H1 (cell line): ENCODE measurements around the gene MAOA. TPM values are rescaled to one million over a fixed set of nuclear protein-coding genes. Genes with fewer than 3 reads are reported as not detected.

ENCODE experiments used
- CTCF ChIA-PET: fragments of 300-600 bp; sonication (Branson Sonifier 250); formaldehyde crosslinking; loops from one replicate; lab custom pipeline; 2021; ENCODE audit not compliant: partially characterized antibody; lab: Charles Lee
- POLR2A ChIA-PET: fragments of 300-600 bp; sonication (Branson Sonifier 250); formaldehyde crosslinking; loops from one replicate; lab custom pipeline; 2021; ENCODE audit warnings: inconsistent platforms; ENCODE audit not compliant: partially characterized antibody; lab: Charles Lee
- DNase-seq, 2 experiments: peaks; one replicate each; pipeline versions ENCODE4 v3.0.0 to v3.0.0-alpha.2; 2010 to 2022; ENCODE audit warnings: low spot score in 2 of 2, low read depth in 1 of 2, mixed read lengths in 1 of 2
- FAIRE-seq: peaks from 2 replicates; lab custom pipeline; 2011; peaks lifted over from hg19 to GRCh38; lab: Jason Lieb, UNC
- H2AFZ ChIP-seq: 2 replicates; pipeline ENCODE4 v1.8.1; 2012; ENCODE audit warnings: low read length, inconsistent platforms
- H2AK5ac ChIP-seq: 2 replicates; pipeline ENCODE4 v1.6.1; 2013; ENCODE audit warnings: low read depth, low read length
- H2BK120ac ChIP-seq: replicated peaks from 2 replicates; pipeline ENCODE3; 2013; ENCODE audit warnings: low read depth, low read length, inconsistent platforms
- H2BK12ac ChIP-seq: 2 replicates; pipeline ENCODE4 v1.6.1; 2013; ENCODE audit warnings: low read depth, low read length
- H2BK15ac ChIP-seq: 2 replicates; pipeline ENCODE4 v1.6.1; 2013; ENCODE audit warnings: low read length
- H2BK20ac ChIP-seq: 2 replicates; pipeline ENCODE4 v1.6.1; 2013; ENCODE audit warnings: low read length
- H2BK5ac ChIP-seq: 2 replicates; pipeline ENCODE4 v1.6.1; 2013; ENCODE audit warnings: low read depth, low read length
- H3K14ac ChIP-seq: 2 replicates; pipeline ENCODE4 v1.6.1; 2013; ENCODE audit warnings: inconsistent platforms; ENCODE audit not compliant: insufficient read length
- H3K18ac ChIP-seq: 2 replicates; pipeline ENCODE4 v1.6.1; 2013; ENCODE audit warnings: low read length; ENCODE audit errors: extremely low read depth
- H3K23ac ChIP-seq: 2 replicates; pipeline ENCODE4 v1.6.1; 2013; ENCODE audit warnings: inconsistent platforms; ENCODE audit not compliant: insufficient read length
- H3K23me2 ChIP-seq: 2 replicates; pipeline ENCODE4 v1.6.1; 2013; ENCODE audit warnings: low read depth, low read length
- H3K27ac ChIP-seq: 2 replicates; pipeline ENCODE4 v1.6.1; 2011; ENCODE audit warnings: low read depth, low read length, inconsistent platforms
- H3K27me3 ChIP-seq, 4 experiments: replicated peaks in 1 of 4; 1 replicate in 1 of 4; 2 replicates in 3 of 4; pipeline versions ENCODE4 v1.6.1 to v1.8.1; 2011 to 2013; ENCODE audit warnings: low read length in 3 of 4, mild to moderate bottlenecking in 3 of 4, inconsistent platforms in 2 of 4, mixed read lengths in 2 of 4, moderate library complexity in 1 of 4; ENCODE audit not compliant: control insufficient read depth in 3 of 4, insufficient read depth in 3 of 4; ENCODE audit errors: extremely low read depth in 1 of 4
- H3K36me3 ChIP-seq, 4 experiments: 2 replicates each; pipeline versions ENCODE4 v1.6.1 to v1.8.1; 2011 to 2013; ENCODE audit warnings: mild to moderate bottlenecking in 4 of 4, low read length in 3 of 4, moderate library complexity in 2 of 4, control low read depth in 1 of 4, inconsistent platforms in 1 of 4; ENCODE audit not compliant: insufficient read depth in 4 of 4, control insufficient read depth in 2 of 4
- H3K4ac ChIP-seq: replicated peaks from 2 replicates; pipeline ENCODE3; 2013; ENCODE audit warnings: low read length, low read depth, mixed read lengths, inconsistent platforms; ENCODE audit not compliant: insufficient read length
- H3K4me1 ChIP-seq, 4 experiments: replicated peaks in 1 of 4; 1 replicate in 1 of 4; 2 replicates in 3 of 4; pipeline versions ENCODE4 v1.6.1 to v1.8.1; 2011 to 2013; ENCODE audit warnings: low read length in 3 of 4, inconsistent platforms in 2 of 4, mixed read lengths in 1 of 4; ENCODE audit not compliant: insufficient read depth in 4 of 4, control insufficient read depth in 3 of 4
- H3K4me2 ChIP-seq, 2 experiments: 2 replicates each; pipeline versions ENCODE4 v1.6.1 to v1.8.1; 2011 to 2013; ENCODE audit warnings: low read depth in 2 of 2, low read length in 2 of 2, control low read depth in 1 of 2, inconsistent platforms in 1 of 2, mild to moderate bottlenecking in 1 of 2; ENCODE audit not compliant: insufficient read depth in 1 of 2
- H3K4me3 ChIP-seq, 4 experiments: fragments of 200-600, 300-600 bp in 1 of 4; sonication (generic), shearing (Covaris generic), sonication (Bioruptor Twin) in 1 of 4; 2 replicates each; pipeline versions ENCODE4 v1.5.1 to v1.8.1; 2011 to 2016; ENCODE audit warnings: low read length in 4 of 4, low read depth in 3 of 4, control low read depth in 2 of 4, inconsistent platforms in 2 of 4, mild to moderate bottlenecking in 2 of 4, mixed read lengths in 1 of 4, moderate library complexity in 1 of 4; ENCODE audit not compliant: insufficient read depth in 2 of 4; ENCODE audit errors: extremely low read depth in 1 of 4
- H3K56ac ChIP-seq: replicated peaks from 2 replicates; pipeline ENCODE3; 2013; ENCODE audit warnings: low read depth, mild to moderate bottlenecking, mixed read lengths, low read length, inconsistent platforms; ENCODE audit not compliant: insufficient read length
- H3K79me1 ChIP-seq: 2 replicates; pipeline ENCODE4 v1.6.1; 2013; ENCODE audit warnings: low read depth, low read length, control low read depth
- H3K79me2 ChIP-seq, 2 experiments: 2 replicates each; pipeline versions ENCODE4 v1.6.1 to v1.8.1; 2012 to 2013; ENCODE audit warnings: low read length in 2 of 2, mild to moderate bottlenecking in 2 of 2, inconsistent platforms in 1 of 2; ENCODE audit not compliant: insufficient read depth in 2 of 2, control insufficient read depth in 1 of 2
- H3K9ac ChIP-seq, 4 experiments: replicated peaks in 1 of 4; 1 replicate in 1 of 4; 2 replicates in 3 of 4; pipeline versions ENCODE4 v1.6.1 to v1.8.1; 2011 to 2013; ENCODE audit warnings: low read depth in 3 of 4, low read length in 3 of 4, control low read depth in 2 of 4, mild to moderate bottlenecking in 2 of 4, moderate library complexity in 2 of 4, inconsistent platforms in 1 of 4; ENCODE audit errors: extremely low read depth in 1 of 4
- H3K9me3 ChIP-seq, 2 experiments: 2 replicates each; pipeline versions ENCODE4 v1.6.1 to v1.8.1; 2012 to 2013; ENCODE audit warnings: mild to moderate bottlenecking in 2 of 2, moderate library complexity in 2 of 2, control low read depth in 1 of 2, inconsistent platforms in 1 of 2, low read depth in 1 of 2, low read length in 1 of 2, mixed read lengths in 1 of 2; ENCODE audit not compliant: insufficient read depth in 2 of 2
- H4K20me1 ChIP-seq, 2 experiments: replicated peaks in 1 of 2; 2 replicates each; pipeline versions ENCODE3 to v1.8.1; 2011 to 2013; ENCODE audit warnings: inconsistent platforms in 2 of 2, low read length in 2 of 2, mild to moderate bottlenecking in 1 of 2; ENCODE audit not compliant: insufficient read depth in 2 of 2, control insufficient read depth in 1 of 2
- H4K5ac ChIP-seq: 2 replicates; pipeline ENCODE4 v1.6.1; 2013; ENCODE audit warnings: low read length, low read depth, mixed read lengths, inconsistent platforms; ENCODE audit not compliant: insufficient read length
- H4K8ac ChIP-seq: 2 replicates; pipeline ENCODE4 v1.8.0; 2013; ENCODE audit warnings: mild to moderate bottlenecking, moderate library complexity, low read length, inconsistent platforms; ENCODE audit not compliant: insufficient read depth; ENCODE audit errors: extremely low read depth
- H4K91ac ChIP-seq: replicated peaks from 2 replicates; pipeline ENCODE3; 2013; ENCODE audit warnings: low read length, mixed read lengths, inconsistent platforms; ENCODE audit not compliant: insufficient read length
- CBX8 ChIP-seq: fragments of 300-800, 300-1000 bp; sonication (generic); IDR thresholded peaks from 2 replicates; pipeline ENCODE4 v1.7.1; 2016; ENCODE audit warnings: low read depth, low read length, borderline replicate concordance
- CHD2 ChIP-seq: IDR thresholded peaks from 2 replicates; pipeline ENCODE4 v1.6.1; 2012; ENCODE audit warnings: low read length, improper control_type of control experiment
- GTF2F1 ChIP-seq: IDR thresholded peaks from 2 replicates; pipeline ENCODE4 v1.6.1; 2012; ENCODE audit warnings: low read depth, low read length, improper control_type of control experiment, borderline replicate concordance
- KDM1A ChIP-seq: fragments of 200-600, 300-600 bp; sonication (generic); IDR thresholded peaks from 2 replicates; pipeline ENCODE4 v1.7.1; 2016; ENCODE audit warnings: mild to moderate bottlenecking, low read length, borderline replicate concordance
- NANOG ChIP-seq: IDR thresholded peaks from 2 replicates; pipeline ENCODE4 v1.6.1; 2011; ENCODE audit warnings: low read length, low read depth, mild to moderate bottlenecking, inconsistent platforms; ENCODE audit not compliant: insufficient read depth, poor library complexity, severe bottlenecking
- POLR2AphosphoS5 ChIP-seq: IDR thresholded peaks from 2 replicates; pipeline ENCODE4 v1.6.1; 2011; ENCODE audit warnings: low read depth, low read length
- RXRA ChIP-seq: IDR thresholded peaks from 2 replicates; pipeline ENCODE4 v1.6.1; 2011; ENCODE audit warnings: low read depth, mild to moderate bottlenecking, low read length, moderate library complexity; ENCODE audit not compliant: insufficient read depth
- SAP30 ChIP-seq: fragments of 300-600 bp; sonication (generic); IDR thresholded peaks from 2 replicates; pipeline ENCODE4 v1.7.1; 2012; ENCODE audit warnings: low read length, moderate library complexity, mild to moderate bottlenecking, inconsistent platforms; ENCODE audit not compliant: insufficient read depth, insufficient replicate concordance
- SIRT6 ChIP-seq: IDR thresholded peaks from one replicate; pipeline ENCODE4 v1.7.1; 2012; ENCODE audit warnings: low read length, inconsistent platforms
- SIX5 ChIP-seq: IDR thresholded peaks from 2 replicates; pipeline ENCODE4 v1.6.1; 2011; ENCODE audit warnings: mild to moderate bottlenecking, low read depth, low read length
- SUZ12 ChIP-seq: fragments of 200-600 bp; sonication (generic); IDR thresholded peaks from 2 replicates; pipeline ENCODE4 v1.6.1; 2012; ENCODE audit warnings: mild to moderate bottlenecking, inconsistent platforms, low read length, moderate library complexity, mixed read lengths
- TAF7 ChIP-seq: optimal IDR thresholded peaks from 2 replicates; pipeline ENCODE3; 2011; ENCODE audit warnings: low read depth, mild to moderate bottlenecking, inconsistent platforms, low read length, moderate library complexity, borderline replicate concordance
- TBP ChIP-seq: IDR thresholded peaks from 2 replicates; pipeline ENCODE4 v1.6.1; 2011; ENCODE audit warnings: low read depth, low read length, improper control_type of control experiment
- YY1 ChIP-seq: IDR thresholded peaks from 2 replicates; pipeline ENCODE4 v1.6.1; 2011; ENCODE audit warnings: low read depth, mild to moderate bottlenecking, low read length
- WGBS, 2 experiments: shearing (Covaris generic) in 1 of 2; methylation state at CpG; one replicate each; pipeline versions ENCODE4 v1.1.6 to v1.1.7; 2013 to 2015; ENCODE audit warnings: low lambda C conversion rate in 2 of 2, mixed read lengths in 2 of 2, inconsistent platforms in 1 of 2, low coverage in 1 of 2, missing lambda C conversion rate in 1 of 2; ENCODE audit not compliant: insufficient replicate concordance in 2 of 2, insufficient coverage in 1 of 2, insufficient read length in 1 of 2; ENCODE audit errors: extremely low coverage in 1 of 2, missing lambda C conversion rate in 1 of 2; 5-methylcytosine and 5-hydroxymethylcytosine counted together
- polyA plus RNA-seq, 7 experiments: library from polyadenylated mRNA; depleted of rRNA in 3 of 7; stranded (reverse) in 5 of 7; unstranded in 2 of 7; fragments of >200 nt in 5 of 7; fragments of 200-250 nt in 2 of 7; gene quantifications; 1 replicate in 5 of 7; 2 replicates in 1 of 7; 4 replicates in 1 of 7; pipeline versions ENCODE4 v1.2.1 to v1.2.3, GENCODE V29; 2011 to 2013; ENCODE audit warnings: missing spikeins in 2 of 7, mixed read lengths in 2 of 7
- total RNA-seq: library from RNA; stranded (reverse); fragmentation: NEBNext Ultra II Directional; extraction: Animal tissue kit (Norgen Biotek cat#: 25700); gene quantifications from 2 replicates; pipeline ENCODE4 v1.2.1, GENCODE V29; 2021
- TF ChIP-seq, protein P1 (sequence below): IDR thresholded peaks from 2 replicates; pipeline ENCODE4 v1.6.1; 2012; ENCODE audit warnings: inconsistent platforms

The MAOA gene
- total and polyA plus RNA-seq, 2 of the 8 experiments (the other 6 are each of a cell fraction or from before 2014, with no cell fraction given): 2.6 to 8.2 TPM

DNA sequence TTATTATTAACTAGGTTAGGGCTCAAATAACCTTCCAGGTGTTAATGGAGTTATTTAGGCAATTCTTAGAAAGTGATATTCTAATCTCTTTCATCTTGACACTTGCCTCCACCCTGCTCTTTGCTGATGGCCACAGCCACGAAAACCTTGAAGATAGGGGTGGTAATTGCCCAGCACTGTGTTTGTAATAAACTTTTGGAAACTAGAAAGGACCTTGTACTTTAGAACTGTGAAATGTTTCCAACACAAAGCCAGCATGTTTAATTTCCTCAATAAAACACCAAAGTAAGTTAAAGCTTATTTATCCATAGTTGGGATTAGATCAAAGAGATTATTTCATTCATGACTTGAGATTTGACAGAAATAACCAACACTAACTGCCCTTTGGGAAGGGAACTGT is 78.3 kb downstream of the MAOA start:
- WGBS, 2 experiments: 75% methylated on average over 1 of the region's 1 CpG; no CpG with 5 or more reads in 1 of the 2 experiments
- no peaks in the 10 kb centered on the region for H3K27me3 ChIP-seq
- no peak overlapping the region for H3K9ac ChIP-seq
- H3K4me3 ChIP-seq: no peak overlapping the region
- no peaks in the 10 kb centered on the region for H3K9me3 ChIP-seq
- no peak overlapping the region for H3K18ac ChIP-seq
- no peak overlapping the region for H2AFZ ChIP-seq
- FAIRE-seq (no peak), DNase-seq (no peak)
- H3K56ac ChIP-seq: no peak overlapping the region
- no peak overlapping the region for H2BK5ac ChIP-seq
- H3K36me3 ChIP-seq: no peaks in the 10 kb centered on the region
- H3K4me2 ChIP-seq: no peak overlapping the region
- H3K23ac ChIP-seq: no peak overlapping the region
- no peaks in the 10 kb centered on the region for H4K20me1 ChIP-seq
- H2BK20ac ChIP-seq: no peak overlapping the region
- H3K27ac ChIP-seq: no peak overlapping the region
- H2BK120ac ChIP-seq: no peak overlapping the region
- H4K91ac ChIP-seq: no peak overlapping the region
- no peak overlapping the region for H2AK5ac ChIP-seq
- POLR2A ChIA-PET: no interaction called here
- H3K79me2 ChIP-seq: no peaks in the 10 kb centered on the region
- no peak overlapping the region for H3K14ac ChIP-seq
- no peaks in the 10 kb centered on the region for H3K79me1 ChIP-seq
- H3K4ac ChIP-seq: no peak overlapping the region
- CTCF ChIA-PET: no interaction called here
- no peak overlapping the region for H4K8ac ChIP-seq
- peaks cover 0 to 4% (median 0%) of the 10 kb centered on the region in 4 experiments; a peak in 1 of 7 replicates for H3K4me1 ChIP-seq
- no peak overlapping the region for H2BK15ac ChIP-seq
- no peak overlapping the region for H2BK12ac ChIP-seq
- no peaks in the 10 kb centered on the region for H3K23me2 ChIP-seq
- no peak overlapping the region for H4K5ac ChIP-seq
- no peak for TF ChIP-seq GTF2F1
- no peak for TF ChIP-seq YY1
- TF ChIP-seq CBX8: no peak
- no peak for TF ChIP-seq SUZ12
- TF ChIP-seq SIRT6: no peak
- TF ChIP-seq, protein P1, sequence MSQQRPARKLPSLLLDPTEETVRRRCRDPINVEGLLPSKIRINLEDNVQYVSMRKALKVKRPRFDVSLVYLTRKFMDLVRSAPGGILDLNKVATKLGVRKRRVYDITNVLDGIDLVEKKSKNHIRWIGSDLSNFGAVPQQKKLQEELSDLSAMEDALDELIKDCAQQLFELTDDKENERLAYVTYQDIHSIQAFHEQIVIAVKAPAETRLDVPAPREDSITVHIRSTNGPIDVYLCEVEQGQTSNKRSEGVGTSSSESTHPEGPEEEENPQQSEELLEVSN: no peak
- no peak for TF ChIP-seq KDM1A
- no peak for TF ChIP-seq CHD2
- TF ChIP-seq SIX5: no peak
- no peak for TF ChIP-seq TAF7
- TF ChIP-seq RXRA: no peak
- no peak for TF ChIP-seq SAP30
- TF ChIP-seq TBP: no peak
- TF ChIP-seq NANOG: no peak
- no peak for TF ChIP-seq POLR2AphosphoS5
